Esophagus muscularis mucosa (tissue), 4 donors: ENCODE results near the gene NOSTRIN. TPM values are rescaled to one million over a fixed set of nuclear protein-coding genes. Genes with fewer than 3 reads are reported as not detected.

Experiments
- DNase-seq: peaks from one replicate; pipeline ENCODE4 v3.0.0-alpha.2; 2017; ENCODE audit errors: extremely low spot score
- H3K27ac ChIP-seq, 4 donors: fragments of 200-600 bp; sonication (generic); replicated peaks in 1 of 4; 1 replicate in 3 of 4; 2 replicates in 1 of 4; pipeline ENCODE4 v1.5.1; 2016 to 2019; ENCODE audit warnings: mild to moderate bottlenecking in 1 of 4
- H3K27me3 ChIP-seq, 4 donors: fragments of 200-600 bp; sonication (generic); one replicate each; pipeline versions ENCODE4 v1.5.1 to v1.6.0; 2016 to 2019
- H3K36me3 ChIP-seq, 4 donors: fragments of 200-600 bp; sonication (generic); one replicate each; pipeline ENCODE4 v1.5.1; 2016 to 2019
- H3K4me1 ChIP-seq, 4 donors: fragments of 200-600 bp; sonication (generic); one replicate each; pipeline ENCODE4 v1.5.1; 2016 to 2019
- H3K4me3 ChIP-seq, 4 donors: fragments of 200-600 bp; sonication (generic); 1 replicate in 2 of 4; 2 replicates in 2 of 4; pipeline ENCODE4 v1.5.1; 2016 to 2019; ENCODE audit warnings: mild to moderate bottlenecking in 4 of 4, moderate library complexity in 1 of 4
- H3K9me3 ChIP-seq, 4 donors: fragments of 200-600 bp; sonication (generic); 1 replicate in 3 of 4; 2 replicates in 1 of 4; pipeline ENCODE4 v1.5.1; 2016 to 2019
- EP300 ChIP-seq: sonication (generic); formaldehyde crosslinking; IDR thresholded peaks from one replicate; pipeline ENCODE4 v1.6.1; 2017; ENCODE audit warnings: antibody characterized with exemption
- POLR2A ChIP-seq: fragments of 450-650 bp; IDR thresholded peaks from one replicate; pipeline ENCODE4 v1.6.1; 2017; ENCODE audit warnings: antibody characterized with exemption, moderate library complexity, mild to moderate bottlenecking, low read depth
- POLR2AphosphoS5 ChIP-seq, 2 donors: sonication (generic); formaldehyde crosslinking; IDR thresholded peaks; one replicate each; pipeline ENCODE4 v1.6.1; 2017; ENCODE audit warnings: antibody characterized with exemption in 2 of 2
- WGBS: methylation state at CpG from one replicate; pipeline ENCODE4 v1.1.5; 2018; 5-methylcytosine and 5-hydroxymethylcytosine counted together
- intact Hi-C: fragments of 100-400 bp; cut with DNase I; formaldehyde crosslinking; loops from one replicate; pipeline ENCODE4 v1.15.1; 2023
- total RNA-seq, 4 donors: library from RNA; depleted of rRNA; stranded (reverse); fragments of >200 nt; gene quantifications; one replicate each; pipeline versions ENCODE4 v1.1.0 to v1.2.1, GENCODE V29; 2016
- TF ChIP-seq, protein P1 (sequence below), 3 experiments: fragments of 200-600 bp in 2 of 3; fragments of 450-650 bp in 1 of 3; sonication (generic) in 2 of 3; IDR thresholded peaks; one replicate each; pipeline ENCODE4 v1.5.1; 2017 to 2019; ENCODE audit warnings: antibody characterized with exemption in 3 of 3, mild to moderate bottlenecking in 2 of 3, moderate library complexity in 1 of 3

The NOSTRIN gene
- total RNA-seq, 4 donors from 2014 or later: 6.6 to 21.5 (median 16.2) TPM

DNA sequence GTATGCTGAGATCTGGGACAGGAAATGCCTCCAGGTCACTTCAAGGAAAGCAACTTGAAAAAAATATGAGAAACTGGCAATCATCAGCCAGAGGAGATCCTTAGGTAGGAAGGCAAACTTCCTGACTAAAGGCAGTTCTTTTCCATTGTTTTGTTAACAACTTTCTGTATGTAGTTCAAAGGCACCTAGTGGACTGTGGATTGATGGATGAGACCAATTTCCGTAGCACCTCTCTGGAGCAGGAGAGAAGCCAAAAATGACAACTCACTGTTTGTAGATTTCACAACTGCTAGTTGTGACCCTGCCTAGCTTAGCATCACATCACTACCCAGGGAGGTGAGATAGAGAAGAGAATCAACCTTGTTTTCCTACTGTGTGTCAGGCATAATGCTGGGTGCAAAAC lies 21.8 kb upstream of the NOSTRIN start:
- 64% methylated on average over 1 of the region's 1 CpG for WGBS
- no peaks in the 10 kb centered on the region for H3K36me3 ChIP-seq
- TF ChIP-seq POLR2AphosphoS5 (IDR thresholded peaks at IDR 0.05) (peak in 1 of 2 donors; percentile 22), POLR2A (no peak), EP300 (no peak)
- TF ChIP-seq, protein P1, sequence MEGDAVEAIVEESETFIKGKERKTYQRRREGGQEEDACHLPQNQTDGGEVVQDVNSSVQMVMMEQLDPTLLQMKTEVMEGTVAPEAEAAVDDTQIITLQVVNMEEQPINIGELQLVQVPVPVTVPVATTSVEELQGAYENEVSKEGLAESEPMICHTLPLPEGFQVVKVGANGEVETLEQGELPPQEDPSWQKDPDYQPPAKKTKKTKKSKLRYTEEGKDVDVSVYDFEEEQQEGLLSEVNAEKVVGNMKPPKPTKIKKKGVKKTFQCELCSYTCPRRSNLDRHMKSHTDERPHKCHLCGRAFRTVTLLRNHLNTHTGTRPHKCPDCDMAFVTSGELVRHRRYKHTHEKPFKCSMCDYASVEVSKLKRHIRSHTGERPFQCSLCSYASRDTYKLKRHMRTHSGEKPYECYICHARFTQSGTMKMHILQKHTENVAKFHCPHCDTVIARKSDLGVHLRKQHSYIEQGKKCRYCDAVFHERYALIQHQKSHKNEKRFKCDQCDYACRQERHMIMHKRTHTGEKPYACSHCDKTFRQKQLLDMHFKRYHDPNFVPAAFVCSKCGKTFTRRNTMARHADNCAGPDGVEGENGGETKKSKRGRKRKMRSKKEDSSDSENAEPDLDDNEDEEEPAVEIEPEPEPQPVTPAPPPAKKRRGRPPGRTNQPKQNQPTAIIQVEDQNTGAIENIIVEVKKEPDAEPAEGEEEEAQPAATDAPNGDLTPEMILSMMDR (IDR thresholded peaks at IDR 0.05): no peak
- peaks cover 0 to 3% (median 0%) of the 10 kb centered on the region in 4 donors for H3K9me3 ChIP-seq
- no peaks in the 10 kb centered on the region for H3K27me3 ChIP-seq
- no peak overlapping the region for H3K4me3 ChIP-seq
- no peak for DNase-seq
- H3K4me1 ChIP-seq: peaks cover 0 to 3% (median 0%) of the 10 kb centered on the region in 4 donors
- intact Hi-C loops: no loop called here
- peak overlapping the region in 1 of 4 donors; percentile 35 for H3K27ac ChIP-seq

DNA sequence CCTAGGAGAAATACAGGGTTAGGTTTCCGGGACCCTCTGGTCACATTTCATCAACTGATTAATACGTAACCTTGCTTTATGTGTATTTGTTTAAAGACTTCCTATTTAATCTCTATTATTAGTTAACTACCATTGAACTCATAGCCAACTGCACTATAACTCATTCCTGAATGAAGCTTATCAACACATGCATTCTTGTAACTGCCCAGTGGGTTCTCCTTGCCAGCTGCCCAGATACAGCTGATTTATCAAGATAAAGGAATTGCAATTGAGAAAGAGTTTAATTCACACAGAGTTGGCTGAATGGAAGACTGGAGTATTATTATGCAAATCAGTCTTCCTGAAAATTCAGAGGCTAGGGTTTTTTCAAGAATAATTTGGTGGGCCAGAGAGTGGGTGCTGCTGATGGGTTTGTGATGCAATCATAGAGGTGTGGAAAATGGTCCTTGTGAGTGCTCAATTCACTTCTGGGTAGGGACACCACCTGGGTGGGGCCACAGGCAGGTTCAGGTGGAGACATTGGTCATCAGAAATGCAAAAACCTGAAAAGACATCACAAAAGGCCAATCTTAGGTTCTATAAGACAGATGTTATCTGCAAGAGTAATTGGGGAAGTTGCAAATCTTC lies 21.1 kb upstream of the NOSTRIN start:
- Histone ChIP-seq H3K36me3 (no peaks in the 10 kb centered on the region), H3K9me3 (no peaks in the 10 kb centered on the region), H3K4me3 (no peak overlapping the region), H3K27ac (no peak overlapping the region), H3K27me3 (no peaks in the 10 kb centered on the region), H3K4me1 (peaks cover 0 to 3% (median 0%) of the 10 kb centered on the region in 4 donors)
- 93% methylated on average over 2 of the region's 2 CpGs for WGBS
- TF ChIP-seq, protein P1 (IDR thresholded peaks at IDR 0.05): no peak
- TF ChIP-seq POLR2AphosphoS5 (IDR thresholded peaks at IDR 0.05) (no peak), EP300 (no peak), POLR2A (no peak)
- intact Hi-C loops: no loop called here
- no peak for DNase-seq

DNA sequence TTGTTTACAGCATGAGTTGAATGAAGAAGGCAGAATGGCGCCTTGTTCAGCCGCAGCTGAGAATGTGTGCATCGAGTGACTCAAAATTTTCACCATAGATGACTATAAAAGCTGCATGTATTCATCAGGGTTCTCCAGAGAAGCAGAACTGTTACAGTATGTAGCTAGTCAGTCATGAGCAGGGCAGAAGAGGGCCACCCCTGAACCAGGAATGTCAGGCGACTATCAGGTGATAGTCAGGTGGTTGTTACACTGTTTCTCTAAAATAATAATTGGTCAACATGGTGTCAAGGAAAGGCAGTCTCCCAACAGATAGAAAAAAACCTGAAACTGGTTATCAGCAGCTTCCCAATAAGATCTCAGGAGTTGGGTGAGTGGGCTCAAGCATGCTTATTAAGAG lies 20.2 kb upstream of the NOSTRIN start:
- 98% methylated on average over 4 of the region's 4 CpGs for WGBS
- no peak overlapping the region for H3K27ac ChIP-seq
- intact Hi-C loops: no loop called here
- no peaks in the 10 kb centered on the region for H3K9me3 ChIP-seq
- no peak for DNase-seq
- H3K27me3 ChIP-seq: no peaks in the 10 kb centered on the region
- no peaks in the 10 kb centered on the region for H3K36me3 ChIP-seq
- H3K4me1 ChIP-seq: peaks cover 0 to 3% (median 0%) of the 10 kb centered on the region in 4 donors
- no peak for TF ChIP-seq POLR2AphosphoS5 (IDR thresholded peaks at IDR 0.05)
- TF ChIP-seq POLR2A: no peak
- no peak for TF ChIP-seq EP300
- TF ChIP-seq, protein P1 (IDR thresholded peaks at IDR 0.05): no peak
- no peak overlapping the region for H3K4me3 ChIP-seq

DNA sequence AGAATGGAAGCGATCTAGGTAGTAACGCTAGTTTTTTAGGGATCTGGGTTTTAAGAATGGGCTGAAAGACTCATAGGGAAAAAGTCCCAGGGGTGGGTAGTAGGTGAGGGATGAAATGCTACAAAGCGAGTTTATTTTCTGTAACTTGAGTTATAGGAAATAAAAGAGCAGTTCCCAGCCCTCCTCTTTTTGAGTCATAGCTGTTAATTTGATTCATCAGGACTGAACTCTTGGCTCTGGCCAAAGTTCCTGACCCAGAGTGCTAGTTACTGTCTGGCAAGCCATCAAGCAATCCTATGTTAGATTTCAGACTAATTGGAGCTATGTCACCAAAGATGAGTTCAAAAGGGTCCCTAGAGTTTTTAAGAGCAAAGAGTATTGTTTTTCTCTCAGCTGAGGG lies 17.4 kb upstream of the NOSTRIN start:
- H3K4me1 ChIP-seq: peaks cover 0 to 3% (median 0%) of the 10 kb centered on the region in 4 donors
- no peak for DNase-seq
- 94% methylated on average over 3 of the region's 3 CpGs for WGBS
- H3K4me3 ChIP-seq: no peak overlapping the region
- intact Hi-C loops: no loop called here
- no peaks in the 10 kb centered on the region for H3K27me3 ChIP-seq
- no peaks in the 10 kb centered on the region for H3K36me3 ChIP-seq
- H3K9me3 ChIP-seq: no peaks in the 10 kb centered on the region
- TF ChIP-seq POLR2A (no peak), POLR2AphosphoS5 (IDR thresholded peaks at IDR 0.05) (no peak), EP300 (no peak)
- TF ChIP-seq, protein P1 (IDR thresholded peaks at IDR 0.05): no peak
- H3K27ac ChIP-seq: no peak overlapping the region
